Measurements from ENCODE around the gene PRKG1.

- TF ChIP-seq POLR2A (IDR thresholded peaks at IDR 0.05; ENCODE audit: low read depth, low read length): no peak
- TF ChIP-seq POLR2AphosphoS5 (IDR thresholded peaks at IDR 0.05; ENCODE audit: low read depth, low read length): no peak
- TF ChIP-seq TAF1 (IDR thresholded peaks at IDR 0.05; ENCODE audit: low read depth, low read length): no peak
- no peak for TF ChIP-seq POU2F2 (IDR thresholded peaks at IDR 0.05; ENCODE audit: low read depth, low read length)
- no peak for TF ChIP-seq SPI1 (IDR thresholded peaks at IDR 0.05; ENCODE audit: low read depth, low read length)
- TF ChIP-seq PAX5 (IDR thresholded peaks at IDR 0.05; ENCODE audit: insufficient read depth, low read length, severe bottlenecking): no peak
Measured at GRCh38 chr10:52220947-52221346, 1146.7 kb downstream of the PRKG1 start.

Data from GM12891 (cell line).